HCT116 (cell line): Measurements from ENCODE around the gene HEXD. TPM values are rescaled to one million over a fixed set of nuclear protein-coding genes. Genes with fewer than 3 reads are reported as not detected.

Source experiments
- ATAC-seq: fragments of 200-7000 bp; cut with Tn5 transposase; 2 replicates; pipeline ENCODE4 v1.9.1; 2020; ENCODE audit warnings: mild to moderate bottlenecking, moderate library complexity
- BruUV-seq: library from RNA; stranded (reverse); fragments of 400-500 nt; replicated peaks from 2 replicates; lab custom pipeline; 2021; lab: Mats Ljungman, UMichigan
- CTCF ChIA-PET: fragments of 300-600 bp; sonication (Branson Sonifier 250); formaldehyde crosslinking; loops from one replicate; lab custom pipeline; 2021; ENCODE audit warnings: antibody characterized with exemption; lab: Charles Lee
- POLR2A ChIA-PET: fragments of 300-600, 350-600 bp; sonication (Branson Sonifier 250); formaldehyde crosslinking; loops from one replicate; lab custom pipeline; 2021; ENCODE audit warnings: antibody characterized with exemption; lab: Charles Lee
- RAD21 ChIA-PET, 2 experiments: fragments of 300-600 bp; sonication (Branson Sonifier 250); formaldehyde crosslinking; loops; one replicate each; lab custom pipeline; 2023; ENCODE audit warnings: low total read pairs in 2 of 2; ENCODE audit not compliant: uncharacterized antibody in 2 of 2, unreplicated experiment in 2 of 2, low non-redundant PET in 1 of 2; lab: Charles Lee
- DNase-seq: peaks from one replicate; pipeline ENCODE4 v3.0.0-alpha.2; 2010; ENCODE audit warnings: low read depth, low spot score
- H2AFZ ChIP-seq: fragments of 200-600 bp; shearing (Covaris generic), sonication (generic); 2 replicates; pipeline ENCODE4 v1.6.1; 2017; ENCODE audit warnings: low read depth, mixed run types, mixed read lengths, antibody characterized with exemption, low read length; ENCODE audit not compliant: poor library complexity, severe bottlenecking
- H3K27ac ChIP-seq: 2 replicates; pipeline ENCODE4 v1.5.1; 2012; ENCODE audit warnings: low read depth, low read length
- H3K27me3 ChIP-seq: fragments of 200-600 bp; sonication (generic); 2 replicates; pipeline ENCODE4 v1.6.1; 2016; ENCODE audit warnings: mixed run types, low read length, mixed read lengths; ENCODE audit not compliant: insufficient read depth
- H3K36me3 ChIP-seq, 2 experiments: fragments of 200-500 bp in 1 of 2; fragments of 200-600 bp in 1 of 2; sonication (Bioruptor generic) in 1 of 2; sonication (generic) in 1 of 2; 2 replicates each; pipeline versions ENCODE4 v1.5.1 to v1.6.1; 2014 to 2016; ENCODE audit warnings: low read length in 2 of 2, inconsistent platforms in 1 of 2, mixed read lengths in 1 of 2, mixed run types in 1 of 2; ENCODE audit not compliant: insufficient read depth in 2 of 2, control insufficient read depth in 1 of 2
- H3K4me1 ChIP-seq, 2 experiments: fragments of 200-600 bp in 1 of 2; sonication (generic) in 1 of 2; 2 replicates each; pipeline versions ENCODE4 v1.5.1 to v1.6.1; 2012 to 2017; ENCODE audit warnings: low read length in 2 of 2, inconsistent platforms in 1 of 2, mild to moderate bottlenecking in 1 of 2, mixed read lengths in 1 of 2, mixed run types in 1 of 2, moderate library complexity in 1 of 2; ENCODE audit not compliant: insufficient read depth in 2 of 2, control insufficient read depth in 1 of 2
- H3K4me2 ChIP-seq: fragments of 200-600 bp; sonication (generic); 2 replicates; pipeline ENCODE4 v1.6.1; 2017; ENCODE audit warnings: mixed run types, low read length, mixed read lengths
- H3K4me3 ChIP-seq, 2 experiments: fragments of 200-600 bp in 1 of 2; sonication (generic) in 1 of 2; replicated peaks in 1 of 2; 2 replicates each; pipeline ENCODE4 v1.5.1; 2011 to 2016; ENCODE audit warnings: low read length in 2 of 2, control low read depth in 1 of 2, low read depth in 1 of 2, mild to moderate bottlenecking in 1 of 2, mixed read lengths in 1 of 2, mixed run types in 1 of 2
- H3K79me2 ChIP-seq: fragments of 200-600 bp; sonication (generic); 2 replicates; pipeline ENCODE4 v1.6.1; 2017; ENCODE audit warnings: mild to moderate bottlenecking, mixed run types, low read length, moderate library complexity, mixed read lengths; ENCODE audit not compliant: insufficient read depth
- H3K9ac ChIP-seq: fragments of 200-600 bp; sonication (generic); 2 replicates; pipeline ENCODE4 v1.6.1; 2016; ENCODE audit warnings: low read length, mixed read lengths
- H3K9me2 ChIP-seq: fragments of 200-600 bp; sonication (generic), shearing (Covaris generic); 2 replicates; pipeline ENCODE4 v1.6.1; 2017; ENCODE audit warnings: mixed run types, mild to moderate bottlenecking, moderate library complexity; ENCODE audit not compliant: insufficient read depth
- H3K9me3 ChIP-seq, 2 experiments: fragments of 200-500 bp in 1 of 2; fragments of 200-600 bp in 1 of 2; sonication (Bioruptor generic) in 1 of 2; sonication (generic) in 1 of 2; 2 replicates each; pipeline ENCODE4 v1.6.1; 2014 to 2017; ENCODE audit warnings: low read length in 2 of 2, mixed read lengths in 2 of 2, inconsistent platforms in 1 of 2, low read depth in 1 of 2, mild to moderate bottlenecking in 1 of 2, mixed run types in 1 of 2, moderate library complexity in 1 of 2; ENCODE audit not compliant: control insufficient read depth in 1 of 2, insufficient read depth in 1 of 2
- H4K20me1 ChIP-seq: fragments of 200-600 bp; sonication (generic), shearing (Covaris generic); 2 replicates; pipeline ENCODE4 v1.6.1; 2017; ENCODE audit warnings: mixed run types, mild to moderate bottlenecking, moderate library complexity; ENCODE audit not compliant: insufficient read depth
- CEBPB ChIP-seq: IDR thresholded peaks from 2 replicates; pipeline ENCODE4 v1.6.1; 2012; ENCODE audit warnings: low read depth
- EZH2phosphoT487 ChIP-seq: fragments of 200-600 bp; IDR thresholded peaks from 2 replicates; pipeline ENCODE4 v1.6.1; 2018; ENCODE audit warnings: antibody characterized with exemption, borderline replicate concordance
- MAX ChIP-seq: IDR thresholded peaks from 2 replicates; pipeline ENCODE4 v1.6.1; 2012
- POLR2AphosphoS5 ChIP-seq: IDR thresholded peaks from 2 replicates; pipeline ENCODE4 v1.6.1; 2011; ENCODE audit warnings: mild to moderate bottlenecking, low read depth, low read length, moderate library complexity
- SP1 ChIP-seq: IDR thresholded peaks from 2 replicates; pipeline ENCODE4 v1.6.1; 2012; ENCODE audit warnings: low read depth
- TCF7L2 ChIP-seq: IDR thresholded peaks from 2 replicates; pipeline ENCODE4 v1.7.0; 2011; ENCODE audit warnings: borderline replicate concordance, inconsistent platforms; ENCODE audit not compliant: insufficient read depth, insufficient read length; ENCODE audit errors: extremely low read depth
- ZNF274 ChIP-seq: fragments of 200-500 bp; sonication (Bioruptor generic); IDR thresholded peaks from 2 replicates; pipeline ENCODE4 v1.6.1; 2014; ENCODE audit warnings: mild to moderate bottlenecking, low read depth, low read length, inconsistent platforms
- intact Hi-C: fragments of 100-400 bp; cut with micrococcal nuclease; formaldehyde crosslinking; loops from 2 replicates; pipeline ENCODE4 v1.10.0; 2022
- total RNA-seq: library from RNA; stranded (reverse); gene quantifications from one replicate; pipeline ENCODE4 v1.2.1, GENCODE V29; 2021; ENCODE audit not compliant: unreplicated experiment

HEXD gene
- total RNA-seq, 1 experiment from 2014 or later, result 45.2 TPM

GRCh38 chr17:82399041-82399441, 19.1 kb upstream of the HEXD start:
- CTCF ChIA-PET, result no interaction called here
- BruUV-seq, result no TSS peak
- DNase-seq (no peak), ATAC-seq (no peak)
- TF ChIP-seq TCF7L2, result no peak
- TF ChIP-seq ZNF274, result no peak
- TF ChIP-seq SP1, result no peak
- Histone ChIP-seq H3K4me1 (peaks cover 0 to 9% of the 10 kb centered on the region in 2 experiments; a peak in 2 of 4 replicates), H3K36me3 (peaks cover 5 to 8% of the 10 kb centered on the region in 2 experiments; a peak in 2 of 4 replicates), H3K4me3 (no peak overlapping the region), H3K9ac (no peak overlapping the region), H3K9me3 (no peaks in the 10 kb centered on the region), H4K20me1 (no peaks in the 10 kb centered on the region), H3K4me2 (no peak overlapping the region), H3K27me3 (no peaks in the 10 kb centered on the region), H2AFZ (no peak overlapping the region), H3K27ac (no peak overlapping the region), H3K79me2 (no peaks in the 10 kb centered on the region), H3K9me2 (no peaks in the 10 kb centered on the region)
- RAD21 ChIA-PET, result no interaction called here
- POLR2A ChIA-PET, result no interaction called here
- intact Hi-C loops, result no loop called here

GRCh38 chr17:82399601-82400101, 18.5 kb upstream of the HEXD start:
- H3K27ac ChIP-seq, result no peak overlapping the region
- H3K79me2 ChIP-seq, result no peaks in the 10 kb centered on the region
- H3K27me3 ChIP-seq, result no peaks in the 10 kb centered on the region
- ChIA-PET RAD21 (interaction anchor here in 1 of 2 experiments (0.6 kb wide), 1 partner anchor 53 kb away, joined by 3 read pairs; no protein-coding TSS in a partner anchor), POLR2A (no interaction called here), CTCF (no interaction called here)
- no peaks in the 10 kb centered on the region for H3K9me3 ChIP-seq
- H3K4me2 ChIP-seq, result no peak overlapping the region
- TF ChIP-seq EZH2phosphoT487 (no peak), MAX (no peak), POLR2AphosphoS5 (no peak), CEBPB (no peak)
- no peak for DNase-seq
- H3K9ac ChIP-seq, result no peak overlapping the region
- no peaks in the 10 kb centered on the region for H4K20me1 ChIP-seq
- H3K36me3 ChIP-seq, result peaks cover 7 to 9% of the 10 kb centered on the region in 2 experiments; a peak in 2 of 4 replicates
- no peak overlapping the region for H2AFZ ChIP-seq
- H3K4me3 ChIP-seq, result no peak overlapping the region
- BruUV-seq, result no TSS peak
- H3K4me1 ChIP-seq, result peaks cover 0 to 9% of the 10 kb centered on the region in 2 experiments; a peak in 2 of 4 replicates
- ATAC-seq, result no peak
- intact Hi-C loops, result no loop called here
- H3K9me2 ChIP-seq, result no peaks in the 10 kb centered on the region
